HG03280 (cell line): ENCODE data around the gene SORBS2.

ENCODE experiments used
- ATAC-seq: cut with Tn5 transposase; IDR thresholded peaks from one replicate; pipeline ENCODE4 v1.9.1; 2021; ENCODE audit warnings: mild to moderate bottlenecking, moderate library complexity; ENCODE audit not compliant: unreplicated experiment

Gene SORBS2

GRCh38 chr4:185836241-185837084, 24.5 kb upstream of the SORBS2 start:
- no peak for ATAC-seq

- ATAC-seq = no peak
Measured at GRCh38 chr4:185835814-185836213, 23.8 kb upstream of the SORBS2 start.

DNA sequence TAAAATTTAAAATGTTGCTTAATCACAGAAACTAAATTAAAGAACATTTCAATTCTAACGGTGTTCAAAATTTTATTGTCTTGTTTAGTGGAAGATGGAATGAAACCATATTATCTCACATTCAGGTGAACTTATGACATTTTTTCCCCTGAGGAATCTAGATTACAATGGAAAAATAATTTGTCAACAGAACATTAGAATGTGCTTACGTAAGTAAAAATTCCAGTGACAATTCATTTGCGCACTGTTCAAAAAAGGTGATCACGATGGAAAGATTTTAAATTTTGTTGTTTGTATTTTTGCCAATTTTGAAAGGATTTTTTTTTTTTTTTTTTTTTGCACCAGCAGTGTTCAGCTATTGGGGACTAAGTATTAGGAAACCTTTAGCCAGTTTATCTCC, 23.3 kb upstream of the SORBS2 start:
- ATAC-seq = no peak

- no peak for ATAC-seq
Measured at GRCh38 chr4:185834778-185835177, 22.8 kb upstream of the SORBS2 start.

GRCh38 chr4:185834088-185834487, 22.1 kb upstream of the SORBS2 start:
- no peak for ATAC-seq

DNA sequence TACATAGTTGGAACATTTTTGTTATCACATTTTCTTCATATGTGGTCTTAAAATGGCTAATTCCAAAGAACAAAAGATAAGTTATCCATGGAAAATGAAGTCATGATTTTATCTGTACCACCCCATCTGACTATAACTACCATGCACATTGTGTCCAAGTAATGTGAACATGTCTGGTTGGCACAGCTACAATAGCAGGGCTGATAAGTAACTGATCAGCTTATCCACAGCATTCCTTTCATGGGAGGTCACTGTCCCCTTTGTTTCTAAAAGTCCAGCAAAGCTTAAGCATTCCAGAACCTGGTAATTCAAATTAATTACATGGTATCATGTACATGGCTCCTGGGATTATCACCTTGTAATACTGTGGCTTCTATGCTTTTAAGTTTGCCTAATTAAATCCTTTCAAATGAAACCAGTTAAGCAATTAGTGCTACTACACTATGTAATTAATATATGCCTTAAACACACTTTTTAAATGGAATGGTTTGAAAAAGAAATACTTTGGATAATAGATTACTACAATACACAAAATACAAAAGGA, 21.1 kb upstream of the SORBS2 start:
- no peak for ATAC-seq

GRCh38 chr4:185831125-185831815, 19.3 kb upstream of the SORBS2 start:
- no peak for ATAC-seq

DNA sequence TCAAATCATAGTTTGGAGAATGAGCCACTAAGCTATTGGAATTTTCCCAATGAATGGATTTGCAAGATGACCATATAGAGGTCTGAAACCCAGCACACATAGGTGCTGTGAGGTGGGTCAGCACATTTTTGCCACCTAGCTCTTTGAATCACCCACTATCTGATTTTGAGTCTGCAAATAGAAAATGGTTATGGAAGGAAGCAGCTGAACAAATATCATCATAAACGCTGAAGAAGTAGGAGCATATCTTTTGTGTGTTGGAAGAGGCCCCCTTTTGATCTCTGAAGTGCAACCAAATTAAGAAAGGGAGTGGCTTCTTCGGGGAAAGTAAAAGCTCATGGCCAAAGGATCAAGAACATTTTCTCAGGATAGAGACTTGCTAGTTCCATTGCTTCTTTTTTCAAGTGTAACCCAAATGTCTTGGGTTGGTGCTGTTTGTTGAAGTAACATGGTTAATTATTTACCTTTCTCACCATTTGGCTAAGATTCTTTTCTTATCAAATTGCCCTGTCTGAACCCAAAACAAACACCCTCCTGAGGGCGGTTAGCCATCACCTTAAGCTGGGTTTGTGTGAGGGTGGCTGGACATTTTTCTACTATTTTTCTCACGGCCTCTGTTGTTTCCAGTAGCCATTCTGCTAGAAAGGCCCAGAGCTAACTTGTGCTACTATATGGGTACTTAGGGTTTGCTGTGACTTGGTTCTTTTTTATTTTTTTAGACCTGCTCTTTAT, 18.4 kb upstream of the SORBS2 start:
- ATAC-seq = no peak

DNA sequence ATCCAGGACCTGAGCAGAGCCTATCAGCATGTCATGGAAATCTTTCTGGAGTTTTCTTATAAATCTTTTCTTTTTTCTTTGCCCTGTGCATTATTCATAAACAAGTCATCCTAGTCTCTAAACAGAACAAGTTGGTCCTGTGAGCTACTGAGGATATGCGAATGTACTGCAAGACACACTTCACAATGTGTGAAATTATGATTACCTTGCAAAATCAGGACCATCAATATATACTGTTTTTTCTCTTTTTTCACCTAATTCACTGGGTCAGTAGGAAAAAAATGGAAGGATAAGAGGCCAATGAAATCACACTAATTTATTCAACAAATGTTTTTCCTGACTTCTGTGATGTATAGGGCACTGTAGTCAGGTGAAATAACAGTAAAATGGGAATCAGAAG, 14.4 kb upstream of the SORBS2 start:
- ATAC-seq = no peak

GRCh38 chr4:185825737-185826136, 13.7 kb upstream of the SORBS2 start:
- ATAC-seq = no peak

- ATAC-seq = no peak
Measured at GRCh38 chr4:185822791-185823190, 10.8 kb upstream of the SORBS2 start.

- ATAC-seq = no peak
Measured at GRCh38 chr4:185821029-185821419, 9.0 kb upstream of the SORBS2 start.

GRCh38 chr4:185820146-185821028, 8.4 kb upstream of the SORBS2 start:
- ATAC-seq = no peak

DNA sequence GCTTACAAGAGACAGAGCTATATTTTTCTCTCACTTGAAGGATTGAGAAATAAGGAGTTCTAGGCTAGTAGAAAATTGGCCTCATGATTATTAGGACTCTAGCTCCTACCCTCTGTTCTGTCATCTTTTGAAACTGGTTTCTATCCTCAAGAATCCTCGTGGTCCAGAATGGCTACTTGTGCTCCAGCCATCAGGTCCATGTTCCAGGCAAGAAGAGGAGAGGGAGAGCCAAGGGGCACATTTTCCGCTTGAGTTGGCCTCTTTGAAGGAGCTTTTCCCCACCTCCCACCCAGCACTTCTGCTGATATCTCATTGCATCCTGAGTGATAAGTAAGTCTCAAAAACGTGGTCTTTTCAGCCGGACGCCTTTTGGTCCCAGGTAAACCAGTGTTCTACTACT, 7.2 kb upstream of the SORBS2 start:
- no peak for ATAC-seq

GRCh38 chr4:185817403-185817818, 5.4 kb upstream of the SORBS2 start:
- ATAC-seq = no peak

DNA sequence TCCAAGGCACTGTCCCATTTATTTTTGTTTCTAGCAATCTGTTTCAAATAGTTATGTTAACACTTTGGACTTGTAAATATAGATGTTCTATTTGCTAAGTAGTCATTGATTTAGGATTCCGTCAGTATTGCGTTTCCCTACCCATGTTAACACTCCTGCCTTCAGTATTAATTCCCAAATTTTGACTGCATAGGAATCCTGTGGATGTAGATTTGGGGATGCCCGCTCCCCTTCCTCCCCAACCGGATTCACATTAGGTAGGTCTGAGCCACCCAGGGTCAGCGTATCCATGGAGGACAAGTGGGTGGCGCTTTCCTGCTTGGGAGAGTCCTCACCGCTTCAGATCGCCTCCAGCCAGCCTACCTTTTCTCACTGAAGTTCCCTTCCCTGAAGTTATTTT, 1.1 kb upstream of the SORBS2 start:
- no peak for ATAC-seq

DNA sequence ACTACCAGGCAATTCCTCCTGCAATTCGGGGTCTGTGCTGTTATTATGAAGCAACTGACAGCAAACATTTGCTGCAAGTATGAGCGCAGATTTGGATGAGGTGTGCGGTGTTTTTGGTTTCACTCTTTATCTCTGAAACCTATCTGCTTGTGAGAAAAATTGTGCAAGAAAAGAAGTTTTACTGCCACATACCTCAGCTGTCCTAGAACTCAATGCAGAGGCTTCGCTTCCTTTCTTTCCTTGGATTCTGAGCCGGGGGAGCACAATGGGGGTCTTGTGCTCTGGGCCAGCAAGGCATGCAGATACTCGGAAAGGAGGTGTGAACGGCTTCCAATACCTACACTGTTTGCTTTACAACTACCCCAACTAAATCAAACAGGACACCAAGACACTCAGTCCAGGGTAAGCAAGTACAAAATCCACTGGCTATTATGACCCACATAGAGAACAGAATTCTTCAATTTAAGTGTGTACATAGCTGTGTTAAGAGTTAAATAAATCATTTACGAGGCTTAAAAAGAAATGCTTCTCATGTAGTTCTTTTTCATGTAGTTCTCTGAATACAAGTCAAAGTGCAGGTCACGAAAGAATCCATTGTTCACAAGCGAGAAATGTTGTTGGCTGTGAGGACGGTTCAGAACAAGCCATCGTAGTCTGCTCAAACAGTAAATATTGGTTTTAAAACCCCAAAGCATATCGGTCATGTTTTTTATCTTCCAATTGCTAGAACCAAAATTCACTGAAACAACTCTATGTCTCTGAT, 1.1 kb downstream of the SORBS2 start:
- no peak for ATAC-seq

GRCh38 chr4:185809533-185810071, 2.4 kb downstream of the SORBS2 start:
- ATAC-seq = no peak

GRCh38 chr4:185809121-185809520, 2.9 kb downstream of the SORBS2 start:
- ATAC-seq = no peak
